ENCODE results near the gene TACC2. TPM values are rescaled to one million over a fixed set of nuclear protein-coding genes. Genes with fewer than 3 reads are reported as not detected.

Gene TACC2
- total RNA-seq, 2 donors from 2014 or later, result 247 to 286 TPM

DNA sequence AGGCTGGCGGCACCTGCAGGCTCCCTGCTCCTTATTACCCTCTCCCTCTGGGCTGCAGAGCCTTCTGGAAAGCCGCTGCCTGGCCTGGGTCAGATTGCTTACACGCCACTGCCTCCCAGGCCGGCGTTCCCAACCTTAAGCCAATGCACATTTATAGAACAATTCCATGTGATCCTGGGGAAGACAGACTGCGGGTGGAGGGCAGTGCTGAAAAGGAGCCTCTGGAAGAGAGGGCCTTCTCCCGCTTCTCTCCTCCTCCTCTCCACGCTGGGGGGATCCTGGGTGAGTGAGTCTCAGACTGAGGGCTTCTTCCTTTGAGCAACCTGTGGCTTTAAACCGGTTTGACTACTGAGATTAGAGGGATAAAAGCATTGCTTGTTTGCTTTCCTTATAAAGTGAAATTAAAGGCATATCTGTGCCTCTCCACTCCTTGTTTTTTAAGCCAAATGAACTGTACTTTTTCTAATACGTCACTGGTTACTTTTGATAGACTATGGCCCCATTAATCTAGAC lies 5.5 kb downstream of the TACC2 start:
- Histone ChIP-seq H3K27ac (peak overlapping the region; percentile 88 to 92), H3K27me3 (no peaks in the 10 kb centered on the region), H3K4me1 (peaks cover 0 to 23% of the 10 kb centered on the region in 2 donors), H3K9me3 (no peaks in the 10 kb centered on the region), H3K36me3 (no peaks in the 10 kb centered on the region), H3K4me3 (peak overlapping the region; percentile 28 to 31)
- DNase-seq (ENCODE audit: low spot score), result no peak
- TF ChIP-seq, protein P1, sequence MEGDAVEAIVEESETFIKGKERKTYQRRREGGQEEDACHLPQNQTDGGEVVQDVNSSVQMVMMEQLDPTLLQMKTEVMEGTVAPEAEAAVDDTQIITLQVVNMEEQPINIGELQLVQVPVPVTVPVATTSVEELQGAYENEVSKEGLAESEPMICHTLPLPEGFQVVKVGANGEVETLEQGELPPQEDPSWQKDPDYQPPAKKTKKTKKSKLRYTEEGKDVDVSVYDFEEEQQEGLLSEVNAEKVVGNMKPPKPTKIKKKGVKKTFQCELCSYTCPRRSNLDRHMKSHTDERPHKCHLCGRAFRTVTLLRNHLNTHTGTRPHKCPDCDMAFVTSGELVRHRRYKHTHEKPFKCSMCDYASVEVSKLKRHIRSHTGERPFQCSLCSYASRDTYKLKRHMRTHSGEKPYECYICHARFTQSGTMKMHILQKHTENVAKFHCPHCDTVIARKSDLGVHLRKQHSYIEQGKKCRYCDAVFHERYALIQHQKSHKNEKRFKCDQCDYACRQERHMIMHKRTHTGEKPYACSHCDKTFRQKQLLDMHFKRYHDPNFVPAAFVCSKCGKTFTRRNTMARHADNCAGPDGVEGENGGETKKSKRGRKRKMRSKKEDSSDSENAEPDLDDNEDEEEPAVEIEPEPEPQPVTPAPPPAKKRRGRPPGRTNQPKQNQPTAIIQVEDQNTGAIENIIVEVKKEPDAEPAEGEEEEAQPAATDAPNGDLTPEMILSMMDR (IDR thresholded peaks at IDR 0.05), result peak in 1 of 2 donors; percentile 11

DNA sequence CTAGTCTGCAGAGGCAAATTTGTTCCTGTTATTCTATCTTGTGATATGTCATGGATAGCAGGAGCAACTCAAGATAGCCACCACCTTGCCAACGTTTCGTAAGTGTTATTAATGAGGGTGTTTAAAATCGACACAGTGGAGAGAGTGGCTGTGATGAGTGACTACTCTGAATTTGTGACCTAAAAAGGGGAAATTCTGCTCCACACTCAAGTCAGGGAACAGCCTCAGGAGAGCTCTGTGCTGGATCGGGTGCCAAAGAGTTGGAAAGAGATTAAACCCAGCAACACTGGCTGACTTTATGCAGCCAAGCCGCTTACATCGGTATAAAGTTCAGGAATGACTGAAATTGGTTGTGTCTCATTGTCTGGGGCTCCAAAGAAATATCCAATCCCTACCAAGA lies 9.5 kb downstream of the TACC2 start:
- TF ChIP-seq, protein P1 (IDR thresholded peaks at IDR 0.05), result no peak
- peaks cover 0 to 11% of the 10 kb centered on the region in 2 donors for H3K9me3 ChIP-seq
- peaks cover 0 to 16% of the 10 kb centered on the region in 2 donors for H3K4me1 ChIP-seq
- H3K27me3 ChIP-seq, result no peaks in the 10 kb centered on the region
- peak overlapping the region; percentile 88 to 92 for H3K27ac ChIP-seq
- no peak for DNase-seq (ENCODE audit: low spot score)
- H3K36me3 ChIP-seq, result peaks cover 16% of the 10 kb centered on the region
- no peak overlapping the region for H3K4me3 ChIP-seq

DNA sequence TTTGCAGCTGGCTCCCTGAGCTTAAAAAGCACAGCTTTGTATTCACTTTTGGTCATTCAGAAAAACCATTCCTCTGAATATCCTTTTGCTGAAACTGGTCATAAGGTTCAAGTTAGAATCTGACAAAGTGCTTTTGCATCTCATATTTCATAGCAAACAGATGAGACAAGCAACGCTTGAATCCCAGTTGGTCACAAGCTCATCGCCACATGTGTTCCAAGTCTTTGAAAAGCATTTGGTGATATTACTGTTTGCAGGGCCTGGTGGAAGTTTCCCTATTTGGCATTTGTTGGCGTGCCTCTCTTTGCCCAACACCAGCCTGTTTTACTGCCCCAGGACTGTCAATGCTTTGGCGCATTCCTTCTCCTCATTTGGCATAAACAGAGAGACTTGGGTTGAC lies 10.3 kb downstream of the TACC2 start:
- no peak for DNase-seq (ENCODE audit: low spot score)
- H3K27ac ChIP-seq, result peak overlapping the region; percentile 88 to 92
- H3K4me1 ChIP-seq, result peaks cover 0 to 11% of the 10 kb centered on the region in 2 donors
- TF ChIP-seq, protein P1 (IDR thresholded peaks at IDR 0.05), result no peak
- H3K4me3 ChIP-seq, result no peak overlapping the region
- peaks cover 16% of the 10 kb centered on the region for H3K36me3 ChIP-seq
- H3K27me3 ChIP-seq, result no peaks in the 10 kb centered on the region
- H3K9me3 ChIP-seq, result peaks cover 0 to 11% of the 10 kb centered on the region in 2 donors

DNA sequence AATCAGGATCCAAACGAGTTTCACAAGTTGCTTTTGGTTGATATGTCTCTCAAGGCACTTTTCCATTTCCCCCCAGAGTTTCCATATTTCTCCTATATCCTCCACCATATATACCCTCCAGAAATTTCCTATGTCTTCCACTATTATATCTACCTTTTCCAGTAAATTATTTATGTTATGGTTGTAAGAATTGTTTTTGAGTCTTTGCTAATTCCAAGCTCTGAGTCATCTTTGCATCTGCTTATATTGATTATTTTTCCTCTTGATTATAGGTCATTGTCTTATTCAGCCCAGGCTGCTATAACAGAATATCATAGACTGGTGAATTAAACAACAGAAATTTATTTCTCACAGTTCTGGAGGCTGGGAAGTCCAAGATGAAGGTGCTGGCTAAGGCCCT lies 12.7 kb downstream of the TACC2 start:
- H3K4me1 ChIP-seq, result peaks cover 0 to 9% of the 10 kb centered on the region in 2 donors
- H3K27me3 ChIP-seq, result no peaks in the 10 kb centered on the region
- H3K27ac ChIP-seq, result peak overlapping the region in 1 of 2 donors; percentile 92
- TF ChIP-seq, protein P1 (IDR thresholded peaks at IDR 0.05), result no peak
- no peak overlapping the region for H3K4me3 ChIP-seq
- peaks cover 0 to 11% of the 10 kb centered on the region in 2 donors for H3K9me3 ChIP-seq
- peaks cover 16% of the 10 kb centered on the region for H3K36me3 ChIP-seq
- no peak for DNase-seq (ENCODE audit: low spot score)

DNA sequence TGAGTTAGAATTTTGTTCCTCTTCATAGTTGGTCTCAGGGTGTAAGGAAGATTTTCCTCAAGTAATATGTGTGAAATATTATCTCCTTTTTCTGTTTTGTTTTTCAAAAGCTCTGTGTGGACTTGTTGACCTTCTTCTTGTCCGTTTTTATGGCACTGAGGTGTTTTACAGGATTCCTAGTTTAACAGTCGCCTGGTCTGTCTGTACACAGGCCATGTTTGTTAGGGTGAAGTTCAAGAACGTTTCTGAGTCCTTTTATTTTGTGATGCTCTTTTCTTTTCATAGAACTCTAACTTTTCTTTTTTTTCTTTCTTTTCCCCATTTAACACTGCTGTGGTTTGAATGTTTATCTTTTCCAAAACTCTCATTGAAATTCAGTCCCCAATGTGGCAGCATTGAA lies 18.5 kb downstream of the TACC2 start:
- Histone ChIP-seq H3K27ac (peak overlapping the region; percentile 19 to 90), H3K36me3 (peaks cover 6% of the 10 kb centered on the region), H3K27me3 (no peaks in the 10 kb centered on the region), H3K4me1 (peaks cover 0 to 24% of the 10 kb centered on the region in 2 donors), H3K9me3 (peaks cover 0 to under 1% of the 10 kb centered on the region in 2 donors), H3K4me3 (no peak overlapping the region)
- DNase-seq (ENCODE audit: low spot score), result no peak
- TF ChIP-seq, protein P1 (IDR thresholded peaks at IDR 0.05), result no peak
